ENCODE measurements around the gene PARP8.

The PARP8 gene

DNA sequence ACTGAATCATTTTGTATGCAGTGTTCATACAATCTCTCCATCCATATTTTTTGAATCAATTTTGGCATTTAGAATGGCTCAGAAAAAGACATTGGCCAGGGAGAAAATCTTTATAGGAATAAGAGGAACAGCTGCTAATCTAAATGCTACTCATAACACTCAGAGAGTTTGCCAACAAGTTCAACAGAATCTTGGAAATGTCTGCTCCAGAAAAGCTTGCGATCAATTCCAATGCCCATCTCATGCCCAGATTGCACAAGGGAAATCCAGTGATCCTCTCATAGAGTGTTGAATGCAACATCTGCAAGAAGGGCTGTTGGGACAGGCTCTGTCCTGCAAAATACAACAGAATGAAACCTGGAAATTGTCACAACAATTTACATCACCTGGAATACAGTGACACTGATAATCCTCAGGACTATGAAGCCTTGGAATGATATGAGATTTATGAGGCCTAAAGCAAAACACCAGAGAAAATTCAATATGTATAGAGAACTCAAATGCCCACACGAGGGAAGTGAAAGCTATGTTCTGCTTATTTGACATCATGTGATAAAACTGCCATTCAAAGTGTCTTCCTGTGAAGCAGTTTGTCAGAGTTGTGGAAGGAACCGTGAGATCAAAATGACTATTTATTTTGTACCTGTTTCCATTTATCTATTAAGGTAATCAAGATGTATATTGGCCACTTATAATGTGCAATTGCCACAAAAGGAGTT lies 190.1 kb downstream of the PARP8 start:
- DNase-seq: no peak

- no peak for DNase-seq
Observed at GRCh38 chr5:50863534-50864170, 197.2 kb downstream of the PARP8 start.

DNA sequence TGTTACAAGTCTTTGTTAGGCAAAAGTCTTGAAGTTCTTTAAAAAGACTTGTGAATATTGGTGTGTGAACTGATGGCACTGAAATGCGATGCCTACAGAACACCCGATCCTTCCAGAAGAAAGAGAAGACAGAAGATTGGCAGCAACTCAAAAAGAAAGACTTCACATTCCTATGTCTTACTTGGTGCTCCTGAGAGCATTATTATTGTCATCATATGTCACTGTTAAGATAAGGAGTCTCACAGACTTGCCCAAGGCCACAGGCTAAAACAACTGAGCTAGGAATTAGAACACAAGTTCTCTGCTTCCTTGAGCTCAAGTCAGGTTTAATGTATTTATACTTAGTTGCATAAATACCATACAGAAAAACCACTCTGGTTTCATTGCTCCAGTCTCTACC lies 198.0 kb downstream of the PARP8 start:
- no peak for DNase-seq

- DNase-seq: no peak
Observed at GRCh38 chr5:50866415-50866814, 200.0 kb downstream of the PARP8 start.

- no peak for DNase-seq
Observed at GRCh38 chr5:50867140-50867539, 200.7 kb downstream of the PARP8 start.

GRCh38 chr5:50873595-50874277 lies 207.3 kb downstream of the PARP8 start:
- DNase-seq: no peak

DNA sequence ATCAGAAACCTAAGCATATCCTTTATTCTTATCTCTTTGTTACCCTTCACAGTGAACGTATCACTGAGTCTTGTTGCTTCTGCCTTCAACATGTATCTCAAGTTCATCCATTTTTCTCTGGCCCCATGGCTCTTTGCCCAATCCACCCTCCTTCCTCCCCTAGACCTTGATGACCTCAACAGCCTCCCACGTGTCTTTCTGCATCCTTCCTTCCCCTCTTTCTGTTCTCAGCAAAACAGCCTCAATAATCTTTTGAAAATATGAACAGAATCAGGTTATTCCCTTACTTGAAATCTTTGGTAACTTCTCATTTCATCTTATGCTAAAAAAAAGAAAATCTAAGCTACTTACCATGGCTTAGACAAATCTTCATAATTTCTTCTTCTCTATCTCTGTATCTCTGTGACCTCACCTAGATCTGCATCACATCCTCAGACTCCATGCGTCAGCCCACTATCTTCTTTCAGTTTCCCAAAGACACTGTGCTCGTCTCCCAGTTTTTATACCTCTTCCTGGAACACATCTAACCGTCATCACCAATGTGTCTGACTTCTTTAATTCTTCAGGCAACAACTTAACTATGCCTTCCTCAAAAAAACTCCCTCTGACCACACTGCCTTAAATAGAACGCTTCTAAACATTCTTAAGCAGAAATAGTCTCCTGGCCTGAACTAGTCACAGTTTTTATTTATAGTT lies 208.0 kb downstream of the PARP8 start:
- DNase-seq: no peak

- DNase-seq: no peak
Observed at GRCh38 chr5:50875002-50875344, 208.5 kb downstream of the PARP8 start.

DNA sequence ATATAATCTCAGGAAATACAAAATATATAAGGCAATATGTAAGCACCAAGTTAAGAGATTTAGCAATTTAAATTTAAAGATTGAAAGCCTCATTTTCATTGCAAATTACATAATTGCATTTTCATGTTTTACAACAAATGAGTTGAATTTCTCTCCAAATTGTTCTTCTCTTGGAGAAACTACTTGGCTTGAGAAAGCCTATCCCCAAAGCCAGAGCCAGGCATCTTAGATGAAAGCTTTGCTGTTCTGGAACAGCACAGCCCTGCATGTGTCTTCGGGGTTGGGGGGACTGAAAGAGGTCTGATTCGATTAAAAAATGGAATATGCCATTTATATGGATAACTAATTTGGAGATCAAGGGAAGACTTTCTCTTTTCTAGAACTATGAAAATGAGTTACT lies 212.0 kb downstream of the PARP8 start:
- DNase-seq: no peak

DNA sequence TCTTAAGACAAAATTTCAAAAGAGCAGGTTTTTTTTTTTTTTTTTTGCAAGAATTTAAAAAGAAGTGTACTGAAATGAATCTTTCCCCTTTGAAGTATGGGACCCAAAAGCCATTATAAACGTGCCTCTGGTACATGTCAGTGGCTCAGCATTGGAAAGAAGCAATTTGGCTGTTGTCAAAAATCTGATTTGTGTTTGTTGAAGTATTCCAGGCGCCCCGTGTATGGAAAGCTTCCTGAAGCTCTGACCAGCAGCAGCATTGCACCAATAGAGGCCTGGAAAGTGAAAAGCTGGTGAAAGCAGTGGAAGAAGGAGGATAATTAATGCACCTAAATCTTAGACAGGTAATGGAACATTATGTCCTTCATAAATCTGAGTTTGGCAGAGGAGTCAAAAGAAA lies 215.0 kb downstream of the PARP8 start:
- no peak for DNase-seq

- DNase-seq: no peak
Observed at GRCh38 chr5:50886657-50887345, 220.4 kb downstream of the PARP8 start.

DNA sequence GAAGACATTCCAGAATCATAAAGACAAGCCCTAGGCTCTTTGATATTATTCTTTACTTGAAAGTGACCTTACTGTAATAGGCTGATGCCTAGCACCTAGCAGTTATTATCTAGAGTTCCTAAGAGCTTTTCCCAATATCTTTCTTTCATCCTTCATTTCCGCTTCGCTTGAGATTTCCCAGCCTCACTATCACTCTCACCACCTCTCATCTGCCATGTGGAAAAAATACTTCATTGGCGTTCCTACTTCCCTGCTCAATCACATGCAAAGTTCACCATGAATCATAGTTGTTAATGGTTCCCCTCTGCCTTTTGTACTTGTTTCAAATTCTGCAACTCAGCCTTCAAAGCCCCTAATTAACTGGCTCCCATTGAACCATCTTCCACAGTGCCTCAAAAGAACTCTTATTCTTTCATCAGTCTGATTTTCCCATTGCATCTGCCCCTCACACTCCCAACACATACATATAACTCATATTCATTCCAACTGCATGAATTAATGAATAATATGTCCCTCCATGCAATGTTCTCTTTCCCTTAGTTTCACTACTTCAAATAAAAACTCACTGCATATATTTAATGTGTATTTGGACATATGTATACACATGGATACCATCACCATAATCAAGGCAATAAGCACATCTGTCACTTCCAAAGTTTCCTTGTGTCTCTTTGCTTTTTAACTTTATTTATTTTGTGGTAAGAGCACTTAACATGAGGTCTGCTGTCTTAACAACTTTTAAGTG lies 221.6 kb downstream of the PARP8 start:
- no peak for DNase-seq

- no peak for DNase-seq
Observed at GRCh38 chr5:50888751-50889150, 222.3 kb downstream of the PARP8 start.

- no peak for DNase-seq
Observed at GRCh38 chr5:50889790-50890189, 223.4 kb downstream of the PARP8 start.
